Tibial artery (tissue), 4 donors: ENCODE data around the gene ACIN1.

ENCODE experiments used
- DNase-seq, 2 donors: peaks; one replicate each; pipeline ENCODE4 v3.0.0-alpha.2; 2019
- H3K27ac ChIP-seq, 2 donors: fragments of 200-600 bp; sonication (generic) in 1 of 2; 1 replicate in 1 of 2; 2 replicates in 1 of 2; pipeline ENCODE4 v1.5.1; 2018 to 2019; ENCODE audit warnings: mild to moderate bottlenecking in 1 of 2
- H3K27me3 ChIP-seq, 2 donors: fragments of 200-600 bp; sonication (generic) in 1 of 2; one replicate each; pipeline versions ENCODE4 v1.5.1 to v1.6.0; 2016 to 2019
- H3K36me3 ChIP-seq, 3 donors: fragments of 200-600 bp; sonication (generic) in 2 of 3; one replicate each; pipeline ENCODE4 v1.5.1; 2016 to 2019; ENCODE audit warnings: mild to moderate bottlenecking in 2 of 3
- H3K4me1 ChIP-seq, 4 donors: fragments of 200-600 bp; sonication (generic) in 2 of 4; 1 replicate in 3 of 4; 2 replicates in 1 of 4; pipeline ENCODE4 v1.5.1; 2016 to 2019
- H3K4me3 ChIP-seq, 2 donors: fragments of 200-600 bp; sonication (generic) in 1 of 2; 1 replicate in 1 of 2; 2 replicates in 1 of 2; pipeline ENCODE4 v1.5.1; 2018 to 2019; ENCODE audit warnings: mild to moderate bottlenecking in 2 of 2
- H3K9me3 ChIP-seq, 3 donors: fragments of 200-600 bp; sonication (generic) in 1 of 3; one replicate each; pipeline ENCODE4 v1.5.1; 2016 to 2019
- CTCF ChIP-seq, 2 experiments: fragments of 200-600 bp in 1 of 2; fragments of 450-650 bp in 1 of 2; IDR thresholded peaks; one replicate each; pipeline ENCODE4 v1.5.1; 2017 to 2019; ENCODE audit warnings: antibody characterized with exemption in 2 of 2, mild to moderate bottlenecking in 1 of 2, moderate library complexity in 1 of 2
- intact Hi-C: fragments of 100-400 bp; cut with DNase I; formaldehyde crosslinking; loops from one replicate; pipeline ENCODE4 v1.15.0; 2023; ENCODE audit warnings: low total_unique reads

The ACIN1 gene, protein sequence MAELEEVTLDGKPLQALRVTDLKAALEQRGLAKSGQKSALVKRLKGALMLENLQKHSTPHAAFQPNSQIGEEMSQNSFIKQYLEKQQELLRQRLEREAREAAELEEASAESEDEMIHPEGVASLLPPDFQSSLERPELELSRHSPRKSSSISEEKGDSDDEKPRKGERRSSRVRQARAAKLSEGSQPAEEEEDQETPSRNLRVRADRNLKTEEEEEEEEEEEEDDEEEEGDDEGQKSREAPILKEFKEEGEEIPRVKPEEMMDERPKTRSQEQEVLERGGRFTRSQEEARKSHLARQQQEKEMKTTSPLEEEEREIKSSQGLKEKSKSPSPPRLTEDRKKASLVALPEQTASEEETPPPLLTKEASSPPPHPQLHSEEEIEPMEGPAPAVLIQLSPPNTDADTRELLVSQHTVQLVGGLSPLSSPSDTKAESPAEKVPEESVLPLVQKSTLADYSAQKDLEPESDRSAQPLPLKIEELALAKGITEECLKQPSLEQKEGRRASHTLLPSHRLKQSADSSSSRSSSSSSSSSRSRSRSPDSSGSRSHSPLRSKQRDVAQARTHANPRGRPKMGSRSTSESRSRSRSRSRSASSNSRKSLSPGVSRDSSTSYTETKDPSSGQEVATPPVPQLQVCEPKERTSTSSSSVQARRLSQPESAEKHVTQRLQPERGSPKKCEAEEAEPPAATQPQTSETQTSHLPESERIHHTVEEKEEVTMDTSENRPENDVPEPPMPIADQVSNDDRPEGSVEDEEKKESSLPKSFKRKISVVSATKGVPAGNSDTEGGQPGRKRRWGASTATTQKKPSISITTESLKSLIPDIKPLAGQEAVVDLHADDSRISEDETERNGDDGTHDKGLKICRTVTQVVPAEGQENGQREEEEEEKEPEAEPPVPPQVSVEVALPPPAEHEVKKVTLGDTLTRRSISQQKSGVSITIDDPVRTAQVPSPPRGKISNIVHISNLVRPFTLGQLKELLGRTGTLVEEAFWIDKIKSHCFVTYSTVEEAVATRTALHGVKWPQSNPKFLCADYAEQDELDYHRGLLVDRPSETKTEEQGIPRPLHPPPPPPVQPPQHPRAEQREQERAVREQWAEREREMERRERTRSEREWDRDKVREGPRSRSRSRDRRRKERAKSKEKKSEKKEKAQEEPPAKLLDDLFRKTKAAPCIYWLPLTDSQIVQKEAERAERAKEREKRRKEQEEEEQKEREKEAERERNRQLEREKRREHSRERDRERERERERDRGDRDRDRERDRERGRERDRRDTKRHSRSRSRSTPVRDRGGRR

DNA sequence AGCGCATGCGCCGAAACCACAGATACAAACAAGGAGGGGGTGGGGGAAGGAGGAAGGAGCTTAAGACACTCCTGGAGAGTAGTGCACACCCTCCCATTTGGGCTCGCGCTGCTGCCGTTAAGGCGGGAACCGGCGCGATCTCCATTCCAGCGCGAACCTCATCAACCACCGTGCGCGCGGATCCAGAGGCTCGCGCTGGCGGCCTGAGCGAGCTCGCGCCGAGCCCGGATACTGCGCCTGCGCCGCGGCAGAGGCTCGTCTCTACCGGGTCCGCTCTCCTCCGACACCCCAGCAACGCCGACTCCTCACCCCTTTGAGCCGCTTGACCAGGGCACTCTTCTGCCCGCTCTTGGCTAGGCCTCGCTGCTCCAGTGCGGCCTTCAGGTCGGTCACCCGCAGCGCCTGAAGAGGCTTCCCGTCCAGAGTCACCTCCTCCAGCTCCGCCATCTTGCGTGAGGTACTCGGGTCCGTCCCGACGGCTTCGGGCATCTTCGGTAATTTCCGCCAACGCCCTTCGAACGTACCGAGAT is at the start of gene ACIN1:
Gene ACIN1, minus strand, starts transcription at position 471 of the 530 bp plus-strand sequence. Its CDS starts 24 bp downstream, at position 447.
- H3K27me3 ChIP-seq: no peaks in the 10 kb centered on the region
- H3K4me1 ChIP-seq: peaks cover 0 to 42% (median 26%) of the 10 kb centered on the region in 4 donors
- no peak for TF ChIP-seq CTCF (IDR thresholded peaks at IDR 0.05)
- peaks cover 39 to 48% (median 41%) of the 10 kb centered on the region in 3 donors for H3K36me3 ChIP-seq
- peak within 1 kb of the TSS; percentile 94 to 99 for H3K27ac ChIP-seq
- intact Hi-C loops: no loop called here
- H3K4me3 ChIP-seq: peak within 1 kb of the TSS; percentile 73 to 95
- no peaks in the 10 kb centered on the region for H3K9me3 ChIP-seq
- DNase-seq: peak in 1 of 2 donors; percentile 70

DNA sequence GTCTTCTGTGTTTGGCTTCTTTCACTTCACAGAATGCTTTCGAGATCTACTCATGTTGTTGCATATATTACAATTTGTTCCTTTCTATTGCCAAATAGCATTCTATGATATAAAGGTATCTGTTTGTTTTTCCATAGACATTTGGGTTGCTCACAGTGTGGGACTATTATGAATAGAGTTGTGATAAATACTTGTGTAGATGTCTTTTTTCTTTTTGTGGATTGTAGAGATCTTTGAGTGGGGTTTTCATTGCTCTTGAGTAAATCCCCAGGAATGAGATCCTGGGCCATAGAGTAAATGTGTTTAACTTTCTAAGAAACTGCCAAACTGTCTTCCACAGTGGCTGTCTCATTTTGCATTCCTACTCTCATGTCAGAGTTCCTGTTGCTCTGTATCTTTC is 49.0 kb upstream of the ACIN1 start:
- H3K4me1 ChIP-seq: peaks cover 0 to 75% (median 44%) of the 10 kb centered on the region in 4 donors
- no peak overlapping the region for H3K4me3 ChIP-seq
- no peaks in the 10 kb centered on the region for H3K9me3 ChIP-seq
- no peak for DNase-seq
- no peaks in the 10 kb centered on the region for H3K27me3 ChIP-seq
- H3K27ac ChIP-seq: peak overlapping the region; percentile 77 to 91
- intact Hi-C loops: no loop called here
- TF ChIP-seq CTCF (IDR thresholded peaks at IDR 0.05): no peak
- H3K36me3 ChIP-seq: peaks cover 19 to 33% (median 25%) of the 10 kb centered on the region in 3 donors

- Histone ChIP-seq H3K27me3 (no peaks in the 10 kb centered on the region), H3K9me3 (no peaks in the 10 kb centered on the region), H3K4me3 (no peak overlapping the region), H3K36me3 (peaks cover 30 to 44% (median 36%) of the 10 kb centered on the region in 3 donors), H3K4me1 (peaks cover 0 to 64% (median 40%) of the 10 kb centered on the region in 4 donors), H3K27ac (peak overlapping the region; percentile 77 to 91)
- no peak for DNase-seq
- no peak for TF ChIP-seq CTCF (IDR thresholded peaks at IDR 0.05)
- intact Hi-C loops: no loop called here
These were observed 47.9 kb upstream of the ACIN1 start for GRCh38 chr14:23142826-23143225.

DNA sequence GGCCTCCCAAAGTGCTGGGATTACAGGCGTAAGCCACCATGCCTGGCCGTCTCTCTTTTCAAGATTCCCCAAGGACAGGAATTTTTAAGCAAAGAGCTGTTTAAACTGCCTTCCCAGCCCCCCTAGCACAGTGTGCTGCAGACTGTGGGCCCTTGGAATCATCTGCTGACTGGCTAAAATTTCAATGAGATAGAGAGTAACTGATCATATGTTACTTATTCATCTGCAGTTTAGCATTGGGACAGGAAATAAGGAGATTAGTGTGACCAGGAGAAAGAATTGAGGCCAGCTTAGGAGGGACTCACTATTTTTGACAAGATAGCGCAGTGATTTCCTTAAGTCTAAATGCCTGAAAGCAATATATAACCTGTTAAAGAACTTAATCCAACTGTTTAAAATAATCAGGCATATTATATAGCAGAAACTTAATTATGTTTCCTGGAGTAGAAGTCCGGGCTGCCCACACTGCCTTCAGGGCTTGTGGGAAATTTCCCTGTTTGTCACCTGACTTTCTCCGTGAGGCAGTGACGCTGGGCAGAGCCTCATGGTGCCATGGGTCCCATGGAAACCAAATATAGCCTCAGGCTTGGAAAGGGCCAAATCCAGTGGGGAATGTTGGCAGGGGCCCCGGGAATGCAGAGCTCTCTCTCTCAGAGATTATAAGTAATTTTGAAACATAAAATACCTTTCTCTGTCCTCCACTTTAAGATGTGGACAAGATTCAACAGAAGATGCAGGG is 46.9 kb upstream of the ACIN1 start:
- Histone ChIP-seq H3K27ac (peak overlapping the region; percentile 77 to 91), H3K9me3 (no peaks in the 10 kb centered on the region), H3K27me3 (no peaks in the 10 kb centered on the region), H3K4me3 (no peak overlapping the region), H3K36me3 (peaks cover 39 to 53% (median 45%) of the 10 kb centered on the region in 3 donors), H3K4me1 (peaks cover 0 to 54% (median 34%) of the 10 kb centered on the region in 4 donors)
- intact Hi-C loops: loop anchor here (1.0 kb wide), 1 partner anchor 40 kb away; no protein-coding TSS in a partner anchor
- no peak for TF ChIP-seq CTCF (IDR thresholded peaks at IDR 0.05)
- DNase-seq: peak; percentile 77 to 94
